Astrocyte (in vitro differentiated cells and primary cell): ENCODE data around the gene RBPJ. TPM values are rescaled to one million over a fixed set of nuclear protein-coding genes. Genes with fewer than 3 reads are reported as not detected.

Experiments used
- DNase-seq: peaks from one replicate; pipeline ENCODE4 v3.0.0-alpha.2; 2010; ENCODE audit warnings: low read depth
- FAIRE-seq: peaks from 2 replicates; lab custom pipeline; 2011; peaks lifted over from hg19 to GRCh38; lab: Jason Lieb, UNC
- H2AFZ ChIP-seq: 2 replicates; pipeline ENCODE4 v1.6.0; 2012; ENCODE audit warnings: low read depth, low read length, inconsistent platforms
- H3K27ac ChIP-seq: 2 replicates; pipeline ENCODE4 v1.5.1; 2011; ENCODE audit warnings: low read depth, low read length, inconsistent platforms
- H3K27me3 ChIP-seq: 2 replicates; pipeline ENCODE4 v1.6.0; 2011; ENCODE audit warnings: low read length, inconsistent platforms; ENCODE audit not compliant: insufficient read depth
- H3K36me3 ChIP-seq: 2 replicates; pipeline ENCODE4 v1.5.1; 2011; ENCODE audit warnings: low read length, inconsistent platforms; ENCODE audit not compliant: insufficient read depth
- H3K4me1 ChIP-seq: 2 replicates; pipeline ENCODE4 v1.5.1; 2011; ENCODE audit warnings: low read length, inconsistent platforms; ENCODE audit not compliant: insufficient read depth
- H3K4me2 ChIP-seq: 2 replicates; pipeline ENCODE4 v1.6.0; 2012; ENCODE audit warnings: low read length, inconsistent platforms
- H3K4me3 ChIP-seq: 2 replicates; pipeline ENCODE4 v1.5.1; 2011; ENCODE audit warnings: low read depth, mild to moderate bottlenecking, low read length, inconsistent platforms; ENCODE audit not compliant: insufficient read depth
- H3K79me2 ChIP-seq: 2 replicates; pipeline ENCODE4 v1.6.0; 2012; ENCODE audit warnings: mild to moderate bottlenecking, low read length, inconsistent platforms; ENCODE audit not compliant: insufficient read depth
- H3K9ac ChIP-seq: 2 replicates; pipeline ENCODE4 v1.6.0; 2012; ENCODE audit warnings: mild to moderate bottlenecking, low read length, inconsistent platforms
- H3K9me3 ChIP-seq: 2 replicates; pipeline ENCODE4 v1.5.1; 2012; ENCODE audit warnings: low read depth, mild to moderate bottlenecking, low read length, inconsistent platforms; ENCODE audit not compliant: insufficient read depth
- H4K20me1 ChIP-seq: 2 replicates; pipeline ENCODE4 v1.6.0; 2012; ENCODE audit warnings: low read length, inconsistent platforms; ENCODE audit not compliant: insufficient read depth
- H3K27ac Mint-ChIP-seq: one replicate; pipeline ENCODE4 v1.8.0; 2021; ENCODE audit warnings: mild to moderate bottlenecking, mixed read lengths; ENCODE audit not compliant: unreplicated experiment
- H3K27me3 Mint-ChIP-seq: one replicate; pipeline ENCODE4 v1.8.0; 2021; ENCODE audit warnings: low read depth, mixed read lengths; ENCODE audit not compliant: unreplicated experiment
- H3K36me3 Mint-ChIP-seq: one replicate; pipeline ENCODE4 v1.8.0; 2021; ENCODE audit warnings: low read depth, mixed read lengths; ENCODE audit not compliant: unreplicated experiment
- H3K4me1 Mint-ChIP-seq: one replicate; pipeline ENCODE4 v1.8.0; 2021; ENCODE audit warnings: low read depth, mixed read lengths; ENCODE audit not compliant: unreplicated experiment
- H3K4me3 Mint-ChIP-seq: one replicate; pipeline ENCODE4 v1.8.0; 2021; ENCODE audit warnings: mild to moderate bottlenecking, moderate library complexity, mixed read lengths; ENCODE audit not compliant: unreplicated experiment
- H3K9me3 Mint-ChIP-seq: one replicate; pipeline ENCODE4 v1.8.0; 2021; ENCODE audit warnings: mild to moderate bottlenecking, mixed read lengths; ENCODE audit not compliant: unreplicated experiment
- CTCF ChIP-seq: IDR thresholded peaks from 2 replicates; pipeline ENCODE4 v1.5.1; 2011; ENCODE audit warnings: low read depth, mild to moderate bottlenecking, inconsistent platforms, low read length, moderate library complexity; ENCODE audit not compliant: insufficient read depth
- EZH2 ChIP-seq: IDR thresholded peaks from 2 replicates; pipeline ENCODE4 v1.6.1; 2012; ENCODE audit warnings: mild to moderate bottlenecking, low read length, inconsistent platforms; ENCODE audit not compliant: insufficient read depth
- total RNA-seq: library from RNA; stranded (reverse); gene quantifications from 2 replicates; pipeline ENCODE4 v1.2.1, GENCODE V29; 2021

Gene RBPJ
- total RNA-seq, 1 donor from 2014 or later, result 96.3 TPM

- Mint-ChIP-seq H3K4me3 (no peak overlapping the region), H3K4me1 (peaks cover 16% of the 10 kb centered on the region), H3K27ac (no peak overlapping the region), H3K9me3 (no peaks in the 10 kb centered on the region), H3K36me3 (peaks cover 8% of the 10 kb centered on the region), H3K27me3 (no peaks in the 10 kb centered on the region)
- H3K9ac ChIP-seq, result no peak overlapping the region
- DNase-seq (peak; percentile 32), FAIRE-seq (no peak)
- H3K79me2 ChIP-seq, result no peaks in the 10 kb centered on the region
- no peak overlapping the region for H2AFZ ChIP-seq
- peaks cover 22% of the 10 kb centered on the region for H3K36me3 ChIP-seq
- H4K20me1 ChIP-seq, result no peaks in the 10 kb centered on the region
- H3K9me3 ChIP-seq, result no peaks in the 10 kb centered on the region
- no peaks in the 10 kb centered on the region for H3K4me1 ChIP-seq
- no peak overlapping the region for H3K27ac ChIP-seq
- TF ChIP-seq EZH2 (no peak), CTCF (no peak)
- H3K4me2 ChIP-seq, result no peak overlapping the region
- H3K4me3 ChIP-seq, result no peak overlapping the region
- H3K27me3 ChIP-seq, result no peaks in the 10 kb centered on the region
These were observed 112.7 kb downstream of the RBPJ start for GRCh38 chr4:26433556-26433955.

- Histone ChIP-seq H2AFZ (no peak overlapping the region), H3K4me3 (no peak overlapping the region), H3K9ac (no peak overlapping the region), H3K79me2 (no peaks in the 10 kb centered on the region), H3K27me3 (no peaks in the 10 kb centered on the region), H3K36me3 (peaks cover 22% of the 10 kb centered on the region), H3K27ac (no peak overlapping the region), H3K4me2 (no peak overlapping the region), H4K20me1 (no peaks in the 10 kb centered on the region), H3K9me3 (no peaks in the 10 kb centered on the region), H3K4me1 (no peaks in the 10 kb centered on the region)
- DNase-seq (peak; percentile 21), FAIRE-seq (peak; percentile 29)
- Mint-ChIP-seq H3K27me3 (no peaks in the 10 kb centered on the region), H3K9me3 (no peaks in the 10 kb centered on the region), H3K27ac (no peak overlapping the region), H3K4me3 (no peak overlapping the region), H3K4me1 (peaks cover 15% of the 10 kb centered on the region), H3K36me3 (peaks cover 8% of the 10 kb centered on the region)
- TF ChIP-seq CTCF (no peak), EZH2 (no peak)
These were observed 113.3 kb downstream of the RBPJ start for GRCh38 chr4:26434030-26434639.

- FAIRE-seq, result no peak
These were observed 120.3 kb downstream of the RBPJ start for GRCh38 chr4:26441102-26441501.

More at GRCh38 chr4:26441102-26441501, 120.3 kb downstream of the RBPJ start:
- H3K27me3 ChIP-seq, result no peaks in the 10 kb centered on the region
- no peak overlapping the region for H3K4me2 ChIP-seq
- Mint-ChIP-seq H3K27ac (no peak overlapping the region), H3K4me1 (peaks cover 6% of the 10 kb centered on the region), H3K27me3 (no peaks in the 10 kb centered on the region), H3K9me3 (no peaks in the 10 kb centered on the region), H3K36me3 (peaks cover 15% of the 10 kb centered on the region), H3K4me3 (no peak overlapping the region)
- H3K36me3 ChIP-seq, result peaks cover 5% of the 10 kb centered on the region
- H4K20me1 ChIP-seq, result no peaks in the 10 kb centered on the region
- no peak for TF ChIP-seq EZH2
- TF ChIP-seq CTCF, result no peak
- H3K4me1 ChIP-seq, result no peaks in the 10 kb centered on the region
- DNase-seq, result peak; percentile 55
- H2AFZ ChIP-seq, result no peak overlapping the region
- no peaks in the 10 kb centered on the region for H3K9me3 ChIP-seq
- no peak overlapping the region for H3K9ac ChIP-seq
- no peaks in the 10 kb centered on the region for H3K79me2 ChIP-seq
- H3K27ac ChIP-seq, result no peak overlapping the region
- H3K4me3 ChIP-seq, result no peak overlapping the region
